SIG-M5 treated with dmso at 0.1 percent for 504 hours (cell line): Measurements from ENCODE around the gene CACNA2D3.

Experiments
- DNase-seq: peaks from one replicate; lab custom pipeline; 2025; ENCODE audit not compliant: unreplicated experiment; lab: John Stamatoyannopoulos, UW

CACNA2D3 gene

GRCh38 chr3:54264050-54264449 lies 141.7 kb downstream of the CACNA2D3 start:
- DNase-seq: no peak

GRCh38 chr3:54270816-54271526 lies 148.6 kb downstream of the CACNA2D3 start:
- DNase-seq: no peak

GRCh38 chr3:54273791-54274190 lies 151.4 kb downstream of the CACNA2D3 start:
- no peak for DNase-seq

GRCh38 chr3:54274607-54275006 lies 152.3 kb downstream of the CACNA2D3 start:
- no peak for DNase-seq

- DNase-seq: no peak
Measured at GRCh38 chr3:54279005-54279583, 156.7 kb downstream of the CACNA2D3 start.

DNA sequence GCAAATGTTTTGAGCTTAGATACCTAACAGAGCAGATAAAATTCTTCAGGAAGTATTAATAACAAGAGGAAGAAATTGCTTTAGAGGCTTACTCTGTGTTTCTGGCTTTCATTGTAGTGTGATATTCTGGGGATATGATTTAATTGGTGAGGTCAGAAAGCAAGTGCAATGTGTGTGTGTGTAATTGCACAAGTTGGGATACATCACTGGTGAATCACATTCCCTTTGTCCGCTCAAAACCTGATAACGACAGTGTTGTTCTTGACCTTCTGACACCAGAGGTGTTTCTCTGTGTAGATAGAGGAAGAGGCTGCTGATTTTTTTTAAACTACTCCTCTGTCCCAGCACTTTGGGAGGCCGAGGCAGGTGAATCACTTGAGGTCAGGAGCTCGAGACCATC lies 161.1 kb downstream of the CACNA2D3 start:
- DNase-seq: no peak

GRCh38 chr3:54294214-54294613 lies 171.9 kb downstream of the CACNA2D3 start:
- DNase-seq: no peak

DNA sequence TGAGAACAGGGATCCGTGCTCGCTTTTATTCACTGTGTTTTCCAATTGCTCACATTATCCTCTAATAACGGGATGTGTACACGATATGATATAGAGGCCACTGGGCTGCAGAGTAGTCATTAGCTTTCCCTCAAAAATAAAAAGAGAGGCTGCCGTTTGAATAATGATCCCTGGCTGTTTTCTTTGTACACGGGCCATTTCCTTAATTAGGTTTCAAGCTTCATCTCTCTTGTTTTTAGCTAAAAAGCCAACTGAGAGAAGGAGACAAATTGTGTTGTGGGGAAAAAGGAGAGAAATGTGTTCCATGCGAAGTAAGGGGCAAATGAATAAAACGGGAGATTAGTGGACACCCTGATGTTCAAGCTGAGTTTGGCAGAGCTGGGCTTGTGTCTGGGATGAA lies 174.2 kb downstream of the CACNA2D3 start:
- DNase-seq: no peak

DNA sequence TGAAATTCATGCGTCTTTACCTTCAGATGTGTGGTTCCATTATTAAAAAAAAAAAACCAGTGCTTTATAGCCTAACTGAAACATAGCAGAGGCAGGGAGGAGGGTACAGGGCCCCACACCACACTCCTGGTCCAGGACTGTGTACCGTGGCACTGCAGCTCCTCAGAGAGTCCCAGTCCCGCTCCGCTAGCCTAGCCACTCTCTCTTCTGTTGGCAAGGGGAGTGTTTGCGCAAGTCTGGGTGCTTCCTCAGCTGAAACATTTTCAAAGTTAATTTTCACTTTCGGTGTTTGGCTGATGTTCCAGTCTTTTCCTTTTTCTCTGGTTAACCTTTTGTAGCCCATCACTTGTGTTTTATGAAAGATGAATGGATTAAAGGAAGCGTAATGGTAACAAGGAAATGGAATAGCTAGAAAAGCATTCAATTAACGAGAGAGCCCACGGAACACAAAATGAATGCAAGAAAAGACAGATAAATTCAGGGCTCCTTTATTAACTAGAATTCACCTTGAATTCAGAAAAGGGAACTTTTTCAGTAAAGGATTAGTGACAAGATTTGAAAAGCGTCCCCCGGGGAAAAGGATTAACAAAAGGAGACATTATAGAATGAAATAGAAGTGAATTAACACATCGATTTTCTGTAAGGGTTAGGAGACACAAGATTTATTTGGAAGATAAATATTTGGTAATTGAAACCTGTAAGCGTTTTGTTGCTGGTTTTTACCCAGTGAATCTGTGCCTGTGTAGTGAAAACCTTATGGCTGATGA lies 177.0 kb downstream of the CACNA2D3 start:
- no peak for DNase-seq

DNA sequence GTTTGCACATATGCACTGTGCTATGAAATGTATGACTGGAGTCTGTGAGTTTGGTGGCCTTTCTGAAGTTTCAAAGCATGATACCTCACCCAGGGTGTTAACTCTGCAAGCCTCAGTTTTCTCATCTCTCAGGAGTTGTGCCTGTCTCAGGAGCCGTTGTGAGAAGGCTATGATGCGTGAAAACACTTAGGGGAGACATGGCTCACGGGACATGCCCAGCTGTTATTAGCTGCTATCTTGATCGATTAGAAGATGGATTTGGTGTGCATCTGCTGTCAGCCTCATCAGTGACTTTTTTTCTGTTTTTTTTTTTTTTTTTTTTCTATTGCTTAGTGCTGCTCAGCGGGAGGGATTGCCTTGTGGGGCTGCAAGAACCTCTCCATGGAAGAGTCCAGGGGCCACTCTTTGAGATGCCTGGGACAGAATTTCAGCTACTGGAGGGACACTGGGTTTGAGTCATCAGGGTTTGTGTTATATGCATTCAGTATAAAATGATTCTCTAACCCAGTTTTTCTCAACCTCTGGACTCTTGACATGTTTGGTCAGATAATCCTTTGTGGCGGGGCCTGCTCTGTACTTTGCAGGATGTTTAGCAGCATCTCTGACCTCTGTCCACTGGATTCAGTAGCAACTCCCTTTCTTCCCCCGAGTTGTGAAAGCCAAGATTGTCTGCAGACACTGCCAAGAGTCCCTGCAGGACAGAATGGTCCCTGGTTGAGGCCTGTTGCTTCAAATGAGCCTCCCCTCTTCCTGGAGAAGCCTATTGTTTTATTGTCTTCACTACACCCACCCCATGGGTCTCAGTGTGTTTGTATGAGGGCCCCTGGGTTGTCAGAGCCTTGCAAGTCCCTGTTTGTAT lies 181.4 kb downstream of the CACNA2D3 start:
- DNase-seq: no peak

DNA sequence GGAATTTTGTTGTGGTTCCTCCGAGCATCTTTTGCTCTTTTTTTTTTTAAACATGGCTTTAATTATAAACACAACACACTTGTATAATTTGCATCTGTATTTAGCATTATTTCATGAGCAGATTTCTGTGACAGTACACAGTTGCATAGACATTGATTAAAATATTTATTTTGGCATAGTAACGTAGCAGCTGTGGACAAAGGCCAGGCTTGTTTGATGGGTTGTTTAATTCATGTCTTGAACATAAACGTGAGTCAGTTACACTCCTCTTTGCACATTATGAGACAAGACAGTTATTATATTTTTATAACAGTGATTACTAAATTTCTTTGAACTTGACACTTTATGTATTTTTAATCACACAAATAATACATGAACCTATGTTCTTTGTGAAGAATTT lies 182.5 kb downstream of the CACNA2D3 start:
- DNase-seq: no peak

DNA sequence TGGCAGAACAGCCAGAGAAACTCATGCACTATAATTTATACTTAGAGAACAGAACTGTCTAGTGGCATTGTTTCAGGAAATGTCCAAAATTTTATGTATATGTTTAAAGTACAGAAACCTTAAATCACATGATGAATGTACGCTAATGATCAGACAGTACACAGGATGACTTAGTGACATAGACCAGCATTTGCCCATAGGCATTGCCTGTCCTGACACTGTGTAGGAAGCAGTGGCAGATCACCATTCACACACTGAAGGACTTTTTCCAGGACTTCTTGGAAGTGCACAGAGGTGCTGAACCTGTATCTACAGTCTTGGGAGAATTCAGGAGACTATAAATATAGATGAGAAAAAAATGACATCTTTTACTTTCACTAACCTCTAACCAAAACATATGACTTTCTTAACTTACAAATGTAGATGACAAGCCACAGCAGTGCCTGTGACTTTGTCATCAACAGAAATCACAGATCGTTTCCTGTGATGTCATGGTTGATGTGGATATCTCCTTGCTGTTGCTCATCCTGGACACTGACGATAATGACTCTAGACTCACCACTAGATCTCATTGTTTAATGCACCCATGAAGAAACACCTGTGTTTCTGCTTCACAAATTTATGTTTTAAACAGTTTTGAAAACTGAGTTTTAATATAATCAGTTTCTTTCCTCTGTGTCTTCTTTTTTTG lies 183.2 kb downstream of the CACNA2D3 start:
- DNase-seq: no peak

DNA sequence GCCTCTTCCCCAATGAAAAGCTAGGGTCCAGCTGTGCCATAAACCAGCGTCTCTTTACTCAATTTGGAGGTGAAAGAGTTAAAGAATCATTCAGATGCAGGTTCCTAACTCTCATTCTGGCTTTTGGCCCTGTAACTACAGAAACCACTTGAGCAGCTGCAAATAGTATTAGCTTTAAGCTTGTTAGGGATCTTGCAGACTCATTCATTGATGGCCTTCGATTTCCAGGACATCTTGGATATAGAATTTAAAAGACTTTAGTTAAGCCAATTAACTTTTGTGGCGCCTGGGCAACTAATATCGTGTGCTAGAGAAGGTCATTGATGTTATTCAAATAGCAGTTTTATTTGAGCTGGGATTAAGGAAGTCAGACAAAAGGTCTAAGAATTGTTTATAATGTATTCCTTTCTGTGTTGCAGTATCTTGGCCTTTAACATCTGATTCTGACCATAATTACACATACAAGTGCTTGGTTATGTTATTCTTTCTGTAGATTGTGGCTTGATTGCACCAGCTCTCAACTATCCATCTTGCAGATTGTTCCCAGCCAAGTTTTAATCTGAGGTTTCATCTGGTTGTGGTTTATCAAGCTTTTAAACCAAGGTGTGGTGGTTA lies 185.3 kb downstream of the CACNA2D3 start:
- DNase-seq: no peak

DNA sequence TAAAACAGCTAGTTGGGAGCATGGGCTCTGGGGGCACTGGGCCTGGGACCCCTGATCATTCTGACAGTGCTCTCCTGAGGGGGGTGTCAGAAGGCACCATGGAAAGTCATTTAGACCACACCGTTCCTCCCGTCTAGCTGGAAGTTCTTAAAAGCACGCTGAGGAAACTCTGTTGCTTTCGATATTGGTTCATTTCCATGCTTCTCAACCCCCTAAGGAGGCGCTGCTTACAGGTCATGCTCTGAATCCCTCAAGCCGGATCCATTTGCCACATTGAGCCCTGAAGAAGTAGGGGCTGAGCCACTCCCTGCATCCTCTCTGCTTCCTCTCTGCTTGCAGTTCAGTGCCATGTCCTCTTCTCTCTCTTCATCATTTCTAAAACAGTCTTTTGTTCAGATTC lies 187.2 kb downstream of the CACNA2D3 start:
- DNase-seq: no peak

DNA sequence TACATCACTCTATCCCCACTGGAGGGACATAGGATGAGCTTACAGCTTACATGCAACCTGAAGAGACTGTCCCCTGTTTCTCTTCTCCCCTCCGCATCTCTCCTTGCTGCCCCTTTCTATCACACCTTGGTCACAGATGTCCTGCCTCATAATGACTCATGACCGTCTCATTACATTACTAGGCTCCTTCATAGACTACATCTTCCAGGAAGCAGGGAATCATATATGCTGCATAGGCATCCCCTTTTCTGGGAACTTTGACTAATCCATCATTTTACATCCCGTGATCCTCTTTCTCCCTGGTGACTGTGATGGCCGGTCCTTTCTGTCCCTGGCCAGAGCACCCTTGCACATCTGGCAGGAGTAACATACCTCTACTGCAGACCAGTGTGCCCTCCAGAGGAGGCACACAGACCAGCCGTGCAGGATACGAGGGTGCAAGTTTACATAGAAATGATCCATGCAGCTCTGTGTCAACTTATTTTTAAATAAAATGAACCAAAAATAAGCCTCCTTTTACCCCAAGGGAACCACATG lies 188.9 kb downstream of the CACNA2D3 start:
- no peak for DNase-seq

- no peak for DNase-seq
Measured at GRCh38 chr3:54312156-54312899, 190.0 kb downstream of the CACNA2D3 start.

DNA sequence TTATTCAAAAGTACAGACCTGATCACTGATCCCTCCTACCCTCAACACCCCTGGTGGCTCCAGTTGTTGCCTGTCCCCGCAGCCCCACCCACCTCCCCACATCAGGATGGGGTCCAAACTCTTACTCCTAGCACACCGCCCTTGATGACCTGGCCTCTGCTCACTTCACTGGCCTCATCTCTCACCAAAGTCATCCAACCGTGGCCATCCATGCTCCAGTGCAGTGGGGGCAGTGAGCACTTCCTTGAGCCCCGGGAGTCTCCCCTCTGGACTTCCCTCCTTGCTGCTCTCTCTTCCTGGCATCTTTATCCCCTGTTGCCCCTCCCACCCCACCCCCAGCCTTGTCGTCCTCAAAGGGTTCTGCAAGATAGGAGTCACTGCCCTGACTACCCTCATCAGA lies 191.1 kb downstream of the CACNA2D3 start:
- DNase-seq: no peak

- DNase-seq: no peak
Measured at GRCh38 chr3:54321520-54321919, 199.2 kb downstream of the CACNA2D3 start.

- DNase-seq: no peak
Measured at GRCh38 chr3:54322354-54322753, 200.0 kb downstream of the CACNA2D3 start.
